ENCODE measurements around the gene WDFY3. TPM values are rescaled to one million over a fixed set of nuclear protein-coding genes. Genes with fewer than 3 reads are reported as not detected.

Gene WDFY3
- total and polyA plus RNA-seq, 4 donors = 7.5 to 229 (median 75.8) TPM

GRCh38 chr4:84932462-84932861 is 34.0 kb downstream of the WDFY3 start:
- no peak overlapping the region for H3K27ac ChIP-seq (ENCODE audit: low read depth in 1 of 2, low read length in 1 of 2)
- ATAC-seq (ENCODE audit: insufficient read depth, low FRiP score) = no peak
- WGBS, 2 donors = 90 to 93% methylated on average over 1 of the region's 1 CpG

GRCh38 chr4:84931961-84932360 is 34.5 kb downstream of the WDFY3 start:
- peaks cover 0 to 10% (median 0%) of the 10 kb centered on the region in 5 donors for H3K4me1 ChIP-seq (ENCODE audit: control insufficient read depth in 5 of 5, insufficient read depth in 5 of 5, low read length in 5 of 5)
- 84 to 89% methylated on average over 3 of the region's 3 CpGs for WGBS, 2 donors
- H3K36me3 ChIP-seq (ENCODE audit: control insufficient read depth in 4 of 4, insufficient read depth in 4 of 4, low read length in 4 of 4) = peaks cover 0 to 16% (median under 1%) of the 10 kb centered on the region in 4 donors
- no peak overlapping the region for H3K27ac ChIP-seq (ENCODE audit: low read depth in 1 of 2, low read length in 1 of 2)
- no peak for DNase-seq
- no peaks in the 10 kb centered on the region for H3K27me3 ChIP-seq (ENCODE audit: control insufficient read depth in 3 of 3, insufficient read depth in 3 of 3, low read length in 2 of 3)
- no peak overlapping the region for H3K4me3 ChIP-seq
- no peak for TF ChIP-seq CTCF (IDR thresholded peaks at IDR 0.05; ENCODE audit: control extremely low read depth, extremely low read depth)
- H3K9ac ChIP-seq (ENCODE audit: insufficient read depth in 1 of 2, low read length in 2 of 2) = no peak overlapping the region
- H3K9me3 ChIP-seq (ENCODE audit: control insufficient read depth in 4 of 4, insufficient read depth in 3 of 4, low read length in 3 of 4) = no peaks in the 10 kb centered on the region
- ATAC-seq (ENCODE audit: insufficient read depth, low FRiP score) = no peak

More at GRCh38 chr4:84932462-84932861, 34.0 kb downstream of the WDFY3 start:
- Histone ChIP-seq H3K27me3 (ENCODE audit: control insufficient read depth in 3 of 3, insufficient read depth in 3 of 3, low read length in 2 of 3) (no peaks in the 10 kb centered on the region), H3K36me3 (ENCODE audit: control insufficient read depth in 4 of 4, insufficient read depth in 4 of 4, low read length in 4 of 4) (peaks cover 0 to 18% (median under 1%) of the 10 kb centered on the region in 4 donors), H3K4me3 (no peak overlapping the region), H3K9ac (ENCODE audit: insufficient read depth in 1 of 2, low read length in 2 of 2) (no peak overlapping the region), H3K9me3 (ENCODE audit: control insufficient read depth in 4 of 4, insufficient read depth in 3 of 4, low read length in 3 of 4) (no peaks in the 10 kb centered on the region), H3K4me1 (ENCODE audit: control insufficient read depth in 5 of 5, insufficient read depth in 5 of 5, low read length in 5 of 5) (peaks cover 0 to 14% (median under 1%) of the 10 kb centered on the region in 5 donors)
- no peak for DNase-seq
- TF ChIP-seq CTCF (IDR thresholded peaks at IDR 0.05; ENCODE audit: control extremely low read depth, extremely low read depth) = no peak

- DNase-seq (no peak), ATAC-seq (ENCODE audit: insufficient read depth, low FRiP score) (no peak)
- Histone ChIP-seq H3K27ac (ENCODE audit: low read depth in 1 of 2, low read length in 1 of 2) (no peak overlapping the region), H3K27me3 (ENCODE audit: control insufficient read depth in 3 of 3, insufficient read depth in 3 of 3, low read length in 2 of 3) (no peaks in the 10 kb centered on the region), H3K9me3 (ENCODE audit: control insufficient read depth in 4 of 4, insufficient read depth in 3 of 4, low read length in 3 of 4) (no peaks in the 10 kb centered on the region), H3K4me1 (ENCODE audit: control insufficient read depth in 5 of 5, insufficient read depth in 5 of 5, low read length in 5 of 5) (peaks cover 0 to 7% (median 0%) of the 10 kb centered on the region in 5 donors), H3K36me3 (ENCODE audit: control insufficient read depth in 4 of 4, insufficient read depth in 4 of 4, low read length in 4 of 4) (peaks cover 0 to 15% (median under 1%) of the 10 kb centered on the region in 4 donors), H3K4me3 (no peak overlapping the region), H3K9ac (ENCODE audit: insufficient read depth in 1 of 2, low read length in 2 of 2) (no peak overlapping the region)
- TF ChIP-seq CTCF (IDR thresholded peaks at IDR 0.05; ENCODE audit: control extremely low read depth, extremely low read depth) = no peak
- WGBS, 2 donors = 92 to 100% methylated on average over 2 of the region's 2 CpGs
Observed at GRCh38 chr4:84931274-84931673, 35.2 kb downstream of the WDFY3 start.

GRCh38 chr4:84928089-84928488 is 38.4 kb downstream of the WDFY3 start:
- H3K27ac ChIP-seq (ENCODE audit: low read depth in 1 of 2, low read length in 1 of 2) = no peak overlapping the region
- no peak for DNase-seq
- 95 to 96% methylated on average over 5 of the region's 5 CpGs for WGBS, 2 donors
- H3K27me3 ChIP-seq (ENCODE audit: control insufficient read depth in 3 of 3, insufficient read depth in 3 of 3, low read length in 2 of 3) = no peaks in the 10 kb centered on the region
- H3K4me1 ChIP-seq (ENCODE audit: control insufficient read depth in 5 of 5, insufficient read depth in 5 of 5, low read length in 5 of 5) = peaks cover 0 to 11% (median 0%) of the 10 kb centered on the region in 5 donors
- H3K4me3 ChIP-seq = no peak overlapping the region
- no peak overlapping the region for H3K9ac ChIP-seq (ENCODE audit: insufficient read depth in 1 of 2, low read length in 2 of 2)
- TF ChIP-seq CTCF (IDR thresholded peaks at IDR 0.05; ENCODE audit: control extremely low read depth, extremely low read depth) = no peak
- no peak for ATAC-seq (ENCODE audit: insufficient read depth, low FRiP score)
- no peaks in the 10 kb centered on the region for H3K9me3 ChIP-seq (ENCODE audit: control insufficient read depth in 4 of 4, insufficient read depth in 3 of 4, low read length in 3 of 4)
- peaks cover 0 to 15% (median under 1%) of the 10 kb centered on the region in 4 donors for H3K36me3 ChIP-seq (ENCODE audit: control insufficient read depth in 4 of 4, insufficient read depth in 4 of 4, low read length in 4 of 4)
